ENCODE results near the gene SPRY1.

Gene SPRY1

DNA sequence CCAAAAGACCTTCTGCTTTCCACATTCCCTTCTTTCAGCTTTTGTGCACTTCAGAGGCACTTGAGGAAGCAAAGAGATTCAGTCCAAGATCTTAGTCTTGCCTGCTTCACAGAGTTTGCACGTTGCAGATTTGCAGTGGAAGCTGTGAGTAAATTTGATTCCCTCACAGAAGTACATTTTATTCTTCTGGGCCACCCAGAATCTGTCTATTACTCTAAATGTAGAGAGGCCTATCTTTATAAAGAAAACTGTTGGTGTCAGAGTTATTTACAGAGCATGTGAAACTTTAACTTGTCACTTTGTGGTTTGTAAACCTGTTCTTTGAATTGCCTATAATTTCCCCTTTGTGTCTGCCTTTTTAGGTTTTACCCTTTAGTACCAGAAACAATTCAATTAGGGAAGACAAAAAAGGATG, 15.5 kb downstream of the SPRY1 start:
- DNase-seq: no peak

DNA sequence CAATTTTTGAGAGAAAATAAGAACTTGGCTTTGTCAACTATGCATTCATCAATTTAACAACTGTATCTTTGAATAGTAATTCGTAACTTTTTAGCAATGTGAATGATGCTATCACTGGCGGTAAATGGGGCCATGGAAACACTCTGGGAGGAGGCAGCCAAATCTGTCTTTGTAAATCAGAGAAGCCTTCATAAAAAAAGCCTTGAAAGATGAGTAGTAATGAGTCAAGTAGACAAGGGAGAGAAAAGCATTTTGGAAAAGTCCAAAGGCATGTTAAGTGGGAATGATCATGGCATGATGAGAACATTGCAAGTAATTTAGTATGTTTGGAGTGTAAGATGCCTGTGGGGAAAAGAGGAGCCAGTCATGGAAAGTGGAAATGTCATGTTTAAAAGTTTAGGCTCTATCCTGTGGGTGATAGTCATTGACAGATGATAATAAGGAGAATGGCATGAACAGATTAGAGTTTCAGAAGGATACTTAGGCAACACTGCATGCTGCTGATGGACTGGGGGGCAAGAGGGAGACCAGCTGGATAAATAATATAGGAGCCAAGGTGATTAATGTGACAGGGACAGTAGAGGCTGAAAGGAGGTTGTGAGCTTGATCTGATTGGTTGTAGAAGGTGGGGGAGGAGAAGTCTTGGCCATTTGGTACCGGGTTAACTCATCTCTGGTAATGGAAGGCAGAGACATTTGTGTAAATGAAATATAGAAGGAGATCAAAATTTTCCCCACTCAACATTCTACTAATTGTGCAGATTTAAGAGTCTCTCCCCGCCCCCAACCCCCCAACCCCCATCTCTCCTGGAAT, 16.3 kb downstream of the SPRY1 start:
- DNase-seq: no peak

DNA sequence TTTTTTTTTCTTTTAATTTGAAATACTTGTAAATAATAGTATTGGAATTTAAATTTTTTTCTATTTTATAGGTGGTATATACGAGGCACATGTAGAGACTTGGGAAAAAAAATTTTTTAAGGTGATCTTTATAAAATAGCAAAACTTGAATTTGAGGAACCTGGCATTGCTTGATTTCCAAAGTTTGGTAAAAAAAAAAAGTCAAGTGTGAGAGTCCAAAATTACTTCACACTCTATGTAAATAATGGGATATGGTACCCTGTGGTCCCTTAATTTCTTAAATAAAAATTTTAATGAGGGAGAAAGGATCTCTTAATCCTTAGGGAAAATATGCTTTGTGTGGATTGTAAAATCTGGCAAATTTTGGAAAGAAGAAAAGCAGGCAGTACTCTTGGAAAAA, 19.0 kb downstream of the SPRY1 start:
- DNase-seq: no peak

GRCh38 chr4:123415977-123416376, 19.4 kb downstream of the SPRY1 start:
- peak; percentile 70 for DNase-seq

DNA sequence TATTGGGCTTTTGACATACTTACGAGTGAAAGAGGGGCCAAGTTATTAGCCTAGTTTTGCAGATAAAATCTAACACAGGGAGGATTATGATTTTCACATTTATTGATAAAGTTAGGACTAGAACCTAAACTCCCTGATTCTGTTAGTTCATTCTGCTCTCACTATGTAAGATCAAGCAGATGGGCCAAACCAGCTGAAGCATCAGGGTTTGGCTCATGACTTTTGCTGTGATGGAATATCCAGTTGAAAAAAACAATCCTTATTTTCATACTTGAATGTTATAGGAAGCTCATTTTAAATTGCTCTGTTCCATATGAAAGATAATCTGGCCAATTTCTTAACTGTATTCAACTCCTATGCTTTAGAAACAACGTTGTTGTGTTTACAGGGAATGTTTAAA, 21.2 kb downstream of the SPRY1 start:
- no peak for DNase-seq

- DNase-seq: no peak
Measured at GRCh38 chr4:123418351-123418931, 21.8 kb downstream of the SPRY1 start.

GRCh38 chr4:123419885-123420755, 23.5 kb downstream of the SPRY1 start:
- DNase-seq: no peak

DNA sequence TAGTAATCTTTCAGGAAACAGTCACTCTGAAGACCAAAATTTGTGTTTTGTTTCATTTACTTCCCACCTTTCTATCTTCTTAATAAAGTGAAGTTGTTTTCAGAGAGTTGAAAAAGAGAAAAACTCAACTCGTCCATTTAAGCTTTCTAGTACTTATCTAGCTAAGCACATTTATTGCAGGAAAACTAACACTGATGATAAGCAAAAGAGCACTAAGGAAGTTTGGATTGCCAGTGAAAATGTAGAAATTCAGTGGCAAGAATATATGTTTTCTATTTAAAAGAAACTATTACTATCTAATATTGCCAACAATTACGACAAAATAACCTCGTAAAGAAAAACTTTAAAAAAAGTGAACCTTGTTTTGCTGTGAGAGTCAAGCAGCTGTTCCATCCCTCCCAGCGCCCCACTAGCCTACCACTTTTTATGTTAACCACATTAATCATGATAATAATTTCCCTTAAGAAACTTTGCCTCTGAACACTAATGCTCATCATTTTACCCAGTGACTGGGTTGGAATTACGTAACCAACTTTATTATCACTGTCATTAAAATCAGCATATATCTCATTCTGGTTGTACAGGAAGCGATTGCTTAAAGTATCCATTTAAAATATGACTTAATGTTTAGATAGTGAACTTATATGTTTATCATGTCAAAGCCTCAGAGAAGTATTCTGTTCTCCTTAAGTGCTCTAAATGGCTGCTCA, 24.8 kb downstream of the SPRY1 start:
- DNase-seq: no peak

GRCh38 chr4:123421937-123422781, 25.6 kb downstream of the SPRY1 start:
- DNase-seq: no peak

DNA sequence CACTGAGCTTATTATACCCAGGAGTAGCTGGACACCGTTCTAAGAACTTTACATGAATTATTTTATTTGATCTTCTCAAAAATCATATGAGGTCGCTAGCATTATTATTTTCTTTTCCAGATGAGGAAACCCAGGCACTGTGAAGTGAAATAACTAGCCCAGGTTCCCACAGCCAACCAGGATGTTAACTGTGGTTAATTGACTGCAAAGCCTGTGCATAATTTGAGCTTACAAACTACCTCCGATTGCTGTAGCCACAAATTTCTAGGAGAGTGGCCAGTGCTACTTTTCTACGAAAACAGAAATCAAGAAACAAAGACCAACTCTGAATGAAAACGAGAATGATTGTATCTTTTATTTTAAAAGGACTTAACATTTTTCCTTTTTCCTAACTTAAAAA, 27.2 kb downstream of the SPRY1 start:
- DNase-seq: no peak

DNA sequence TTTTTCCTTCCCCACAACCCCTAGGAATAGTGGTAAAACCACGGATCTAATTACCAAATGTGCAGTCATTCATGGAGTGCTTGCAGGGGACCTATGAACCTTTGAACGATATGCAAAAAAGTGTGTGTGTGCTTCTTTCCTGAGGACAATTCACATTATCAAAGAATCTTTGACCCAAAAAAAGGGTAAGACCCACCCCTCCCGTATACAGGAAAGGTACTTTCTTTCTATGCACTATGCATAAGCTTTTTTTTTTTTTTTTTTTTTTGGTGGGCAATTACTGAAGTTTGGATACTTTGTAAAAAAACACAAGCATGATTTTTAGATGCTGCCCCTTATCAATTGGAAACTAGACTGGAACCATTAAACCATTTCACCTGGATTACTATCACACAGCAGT, 31.4 kb downstream of the SPRY1 start:
- DNase-seq: no peak

DNA sequence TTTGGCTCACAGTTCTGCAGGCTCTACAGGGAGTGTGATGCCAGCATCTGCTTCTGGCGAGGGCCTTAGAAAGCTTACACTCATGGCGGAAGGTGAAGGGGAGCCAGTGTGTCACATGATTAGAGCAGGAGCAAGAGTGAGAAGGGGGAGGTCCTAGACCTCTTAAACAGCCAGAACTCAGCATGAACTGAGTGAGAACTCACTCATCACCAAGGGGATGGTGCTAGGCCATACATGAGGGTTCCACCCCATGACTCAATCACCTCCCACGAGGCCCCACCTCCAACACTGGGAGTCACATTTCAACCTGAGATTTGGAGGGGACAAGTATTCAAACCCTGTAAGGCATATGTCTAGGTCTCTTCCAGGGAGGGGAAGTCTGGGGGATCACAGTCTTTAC, 33.4 kb downstream of the SPRY1 start:
- DNase-seq: peak; percentile 46

GRCh38 chr4:123430501-123430900, 33.9 kb downstream of the SPRY1 start:
- DNase-seq: no peak

- DNase-seq: no peak
Measured at GRCh38 chr4:123433573-123433972, 37.0 kb downstream of the SPRY1 start.

DNA sequence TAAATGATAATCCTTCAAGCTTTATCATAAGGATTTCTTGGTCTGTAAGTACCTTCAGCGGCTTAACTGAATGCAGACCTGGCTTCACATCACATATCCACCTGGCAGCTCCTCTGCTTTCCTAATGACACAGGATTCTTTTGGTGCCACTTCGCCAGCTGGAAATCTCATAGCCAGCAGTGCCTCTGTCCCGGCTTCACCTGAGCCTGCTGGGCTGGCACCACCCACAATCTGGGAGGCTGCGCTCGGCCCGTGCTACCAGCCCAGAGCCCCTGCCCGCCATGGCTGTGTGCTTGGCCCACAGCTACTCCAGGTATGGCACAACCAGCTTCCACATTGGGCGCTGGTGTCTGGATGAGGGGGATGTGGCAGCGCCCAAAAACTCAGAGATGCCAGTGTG, 37.4 kb downstream of the SPRY1 start:
- no peak for DNase-seq

GRCh38 chr4:123435246-123436113, 38.9 kb downstream of the SPRY1 start:
- no peak for DNase-seq

- DNase-seq: no peak
Measured at GRCh38 chr4:123438031-123438430, 41.4 kb downstream of the SPRY1 start.

- peak; percentile 28 for DNase-seq
Measured at GRCh38 chr4:123443401-123444289, 47.0 kb downstream of the SPRY1 start.

DNA sequence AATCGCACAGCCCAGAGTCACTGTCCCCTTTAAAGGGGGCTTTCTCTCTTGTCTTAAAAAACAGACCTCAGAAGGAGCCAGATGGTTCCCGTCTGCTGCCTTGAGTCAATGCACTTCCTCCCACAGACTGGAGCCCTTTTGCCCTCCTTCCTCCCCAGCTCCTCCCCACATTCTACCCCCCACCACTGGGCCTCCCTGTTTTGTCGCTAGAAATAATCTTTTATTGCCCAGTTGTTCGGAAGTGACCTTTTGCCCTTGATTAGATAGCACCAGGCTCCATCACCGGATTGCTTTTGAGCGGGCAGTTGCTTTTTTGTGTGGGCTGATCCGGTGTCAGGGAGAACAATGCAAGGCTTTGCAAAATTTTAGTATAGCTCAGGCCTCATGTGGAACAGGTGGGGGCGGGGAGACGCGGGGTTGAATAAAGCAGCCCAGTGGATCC, 47.7 kb downstream of the SPRY1 start:
- peak; percentile 33 for DNase-seq

Data from activated CD8-positive, alpha-beta memory T cell treated with anti-CD3 and anti-CD28 coated beads, Interleukin-2, amount 50 U/mL, for 4 hours (primary cell).